Stomach (tissue), 4 donors: Measurements from ENCODE around the gene ANTXR1.

ENCODE experiments used
- CTCF ChIP-seq, 7 experiments: fragments of 450-650 bp in 4 of 7; fragments of 200-600 bp in 3 of 7; sonication (generic) in 3 of 7; IDR thresholded peaks; one replicate each; pipeline ENCODE4 v1.5.1; 2016 to 2019; ENCODE audit warnings: antibody characterized with exemption in 7 of 7, control low read depth in 2 of 7, mild to moderate bottlenecking in 1 of 7
- EP300 ChIP-seq: sonication (generic); formaldehyde crosslinking; IDR thresholded peaks from one replicate; pipeline ENCODE4 v1.6.1; 2017; ENCODE audit warnings: antibody characterized with exemption
- POLR2A ChIP-seq, 4 donors: fragments of 450-650 bp; IDR thresholded peaks; one replicate each; pipeline ENCODE4 v1.6.1; 2016; ENCODE audit warnings: antibody characterized with exemption in 4 of 4, control low read depth in 2 of 4, mild to moderate bottlenecking in 1 of 4, moderate library complexity in 1 of 4
- POLR2AphosphoS5 ChIP-seq, 3 donors: sonication (generic); formaldehyde crosslinking; IDR thresholded peaks; one replicate each; pipeline ENCODE4 v1.6.1; 2016; ENCODE audit warnings: antibody characterized with exemption in 3 of 3

- no peak for TF ChIP-seq CTCF (IDR thresholded peaks at IDR 0.05)
- no peak for TF ChIP-seq EP300
- TF ChIP-seq POLR2AphosphoS5 (IDR thresholded peaks at IDR 0.05), result peak in 1 of 3 donors; percentile 20
- TF ChIP-seq POLR2A (IDR thresholded peaks at IDR 0.05), result no peak
These were observed 82.3 kb downstream of the ANTXR1 start for GRCh38 chr2:69095305-69095704.
